Smooth muscle cell (in vitro differentiated cells): Measurements from ENCODE around the gene BAZ2B. TPM values are rescaled to one million over a fixed set of nuclear protein-coding genes. Genes with fewer than 3 reads are reported as not detected.

Experiments used
- DNase-seq: peaks from one replicate; lab custom pipeline; 2025; ENCODE audit not compliant: unreplicated experiment; lab: John Stamatoyannopoulos, UW
- H2AFZ ChIP-seq: fragments of 200-600 bp; sonication (generic); 2 replicates; pipeline ENCODE4 v1.6.0; 2016; ENCODE audit warnings: antibody characterized with exemption, low read depth, mild to moderate bottlenecking
- H3F3A ChIP-seq: fragments of 200-600 bp; sonication (generic); 2 replicates; pipeline ENCODE4 v1.6.0; 2017; ENCODE audit warnings: antibody characterized with exemption, low read depth
- H3K27ac ChIP-seq: fragments of 200-600 bp; sonication (generic); 2 replicates; pipeline ENCODE4 v1.5.1; 2016; ENCODE audit warnings: low read depth, mild to moderate bottlenecking
- H3K27me3 ChIP-seq: fragments of 200-600 bp; sonication (generic); 2 replicates; pipeline ENCODE4 v1.6.1; 2016; ENCODE audit warnings: low read depth, mild to moderate bottlenecking
- H3K36me3 ChIP-seq: fragments of 200-600 bp; sonication (generic); 2 replicates; pipeline ENCODE4 v1.5.1; 2016; ENCODE audit warnings: low read depth
- H3K4me1 ChIP-seq: fragments of 200-600 bp; sonication (generic); 2 replicates; pipeline ENCODE4 v1.5.1; 2016; ENCODE audit warnings: low read depth
- H3K4me2 ChIP-seq: fragments of 200-600 bp; sonication (generic); 2 replicates; pipeline ENCODE4 v1.6.0; 2016; ENCODE audit warnings: mild to moderate bottlenecking
- H3K4me3 ChIP-seq: fragments of 200-600 bp; sonication (generic); 2 replicates; pipeline ENCODE4 v1.5.1; 2016; ENCODE audit warnings: mild to moderate bottlenecking
- H3K79me2 ChIP-seq: fragments of 200-600 bp; sonication (generic); 2 replicates; pipeline ENCODE4 v1.6.0; 2016; ENCODE audit warnings: low read depth, mild to moderate bottlenecking
- H3K9ac ChIP-seq: fragments of 200-600 bp; sonication (generic); 2 replicates; pipeline ENCODE4 v1.6.0; 2016; ENCODE audit warnings: low read depth
- H3K9me3 ChIP-seq: fragments of 200-600 bp; sonication (generic); replicated peaks from 2 replicates; pipeline ENCODE4 v1.5.1; 2016; ENCODE audit warnings: low read depth
- H4K20me1 ChIP-seq: fragments of 200-600 bp; sonication (generic); 2 replicates; pipeline ENCODE4 v1.6.0; 2016; ENCODE audit warnings: low read depth
- CTCF ChIP-seq: fragments of 200-600 bp; sonication (generic); IDR thresholded peaks from 2 replicates; pipeline ENCODE4 v1.5.1; 2017; ENCODE audit warnings: borderline replicate concordance, mild to moderate bottlenecking, antibody characterized with exemption; ENCODE audit not compliant: insufficient read depth, poor library complexity, severe bottlenecking
- whole genome bisulfite sequencing: methylation state at CpG from one replicate; pipeline ENCODE4 v1.1.7; 2016; ENCODE audit warnings: low lambda C conversion rate; 5-methylcytosine and 5-hydroxymethylcytosine counted together
- polyA plus RNA-seq: library from polyadenylated mRNA; unstranded; fragments of >200 nt; fragmentation: Nextera tagmentation; extraction: Ambion mirVana; gene quantifications from 2 replicates; pipeline ENCODE4 v1.2.1, GENCODE V29; 2016
- total RNA-seq: library from RNA; depleted of rRNA; stranded (reverse); fragments of >200 nt; gene quantifications from 2 replicates; pipeline ENCODE4 v1.2.3, GENCODE V29; 2014

The BAZ2B gene
- total and polyA plus RNA-seq, 2 experiments from 2014 or later, result 27.7 to 58.5 TPM

- no peak for TF ChIP-seq CTCF
- WGBS, result 86% methylated on average over 2 of the region's 2 CpGs
These were observed 4.4 kb upstream of the BAZ2B start for GRCh38 chr2:159620796-159621195.

GRCh38 chr2:159617646-159618045 lies 1.3 kb upstream of the BAZ2B start:
- Histone ChIP-seq H3K9ac (peak overlapping the region; percentile 97), H3K9me3 (no peaks in the 10 kb centered on the region), H3K27me3 (no peaks in the 10 kb centered on the region), H4K20me1 (no peaks in the 10 kb centered on the region), H3K27ac (no peak overlapping the region), H3K4me3 (peak overlapping the region; percentile 96), H3K79me2 (peaks cover 33% of the 10 kb centered on the region), H3K4me1 (peaks cover 40% of the 10 kb centered on the region), H3K4me2 (peak overlapping the region; percentile 98), H2AFZ (peak overlapping the region; percentile 8), H3F3A (peaks cover 6% of the 10 kb centered on the region), H3K36me3 (no peaks in the 10 kb centered on the region)
- DNase-seq, result no peak
- WGBS, result 4% methylated on average over 2 of the region's 2 CpGs
- TF ChIP-seq CTCF, result no peak

More at GRCh38 chr2:159620796-159621195, 4.4 kb upstream of the BAZ2B start:
- Histone ChIP-seq H3K4me1 (peaks cover 22% of the 10 kb centered on the region), H3K27me3 (no peaks in the 10 kb centered on the region), H3K9ac (no peak overlapping the region), H2AFZ (no peak overlapping the region), H3K36me3 (no peaks in the 10 kb centered on the region), H3K79me2 (peaks cover 4% of the 10 kb centered on the region), H3K4me2 (no peak overlapping the region), H3K9me3 (no peaks in the 10 kb centered on the region), H3F3A (no peaks in the 10 kb centered on the region), H4K20me1 (no peaks in the 10 kb centered on the region), H3K4me3 (no peak overlapping the region), H3K27ac (no peak overlapping the region)
- no peak for DNase-seq

- Histone ChIP-seq H3K9me3 (no peaks in the 10 kb centered on the region), H3K4me1 (peaks cover 45% of the 10 kb centered on the region), H2AFZ (peak overlapping the region; percentile 86), H3K27ac (peak overlapping the region; percentile 99), H3K4me2 (peak overlapping the region; percentile 98), H4K20me1 (no peaks in the 10 kb centered on the region), H3F3A (peaks cover 6% of the 10 kb centered on the region), H3K36me3 (no peaks in the 10 kb centered on the region), H3K27me3 (no peaks in the 10 kb centered on the region), H3K4me3 (peak overlapping the region; percentile 96), H3K9ac (peak overlapping the region; percentile 97), H3K79me2 (peaks cover 38% of the 10 kb centered on the region)
- no peak for TF ChIP-seq CTCF
- DNase-seq, result no peak
- 9% methylated on average over 4 of the region's 4 CpGs for WGBS
These were observed 752 bp upstream of the BAZ2B start for GRCh38 chr2:159617100-159617499.
